Cardiac septum (tissue), 1 donor: ENCODE data around the gene NMT1. TPM values are rescaled to one million over a fixed set of nuclear protein-coding genes. Genes with fewer than 3 reads are reported as not detected.
"Not testable (repeated sequence)": the region's sequence is repeated elsewhere in the genome, so short reads cannot be mapped to it uniquely, and the experiment has no call there.

Experiments
- DNase-seq: peaks from one replicate; pipeline ENCODE4 v3.0.0-alpha.2; 2020; ENCODE audit warnings: low spot score
- intact Hi-C: fragments of 100-400 bp; cut with DNase I; formaldehyde crosslinking; loops from one replicate; pipeline ENCODE4 v1.14.0; 2022
- total RNA-seq: library from RNA; stranded (reverse); fragmentation: NEBNext Ultra II Directional; extraction: Animal tissue kit (Norgen Biotek cat#: 25700); gene quantifications from one replicate; pipeline ENCODE4 v1.2.1, GENCODE V29; 2021
- donor health status: DM: no; HTN: no; CAD: no.

Gene NMT1
- total RNA-seq, 1 donor from 2014 or later = 74.8 TPM

DNA sequence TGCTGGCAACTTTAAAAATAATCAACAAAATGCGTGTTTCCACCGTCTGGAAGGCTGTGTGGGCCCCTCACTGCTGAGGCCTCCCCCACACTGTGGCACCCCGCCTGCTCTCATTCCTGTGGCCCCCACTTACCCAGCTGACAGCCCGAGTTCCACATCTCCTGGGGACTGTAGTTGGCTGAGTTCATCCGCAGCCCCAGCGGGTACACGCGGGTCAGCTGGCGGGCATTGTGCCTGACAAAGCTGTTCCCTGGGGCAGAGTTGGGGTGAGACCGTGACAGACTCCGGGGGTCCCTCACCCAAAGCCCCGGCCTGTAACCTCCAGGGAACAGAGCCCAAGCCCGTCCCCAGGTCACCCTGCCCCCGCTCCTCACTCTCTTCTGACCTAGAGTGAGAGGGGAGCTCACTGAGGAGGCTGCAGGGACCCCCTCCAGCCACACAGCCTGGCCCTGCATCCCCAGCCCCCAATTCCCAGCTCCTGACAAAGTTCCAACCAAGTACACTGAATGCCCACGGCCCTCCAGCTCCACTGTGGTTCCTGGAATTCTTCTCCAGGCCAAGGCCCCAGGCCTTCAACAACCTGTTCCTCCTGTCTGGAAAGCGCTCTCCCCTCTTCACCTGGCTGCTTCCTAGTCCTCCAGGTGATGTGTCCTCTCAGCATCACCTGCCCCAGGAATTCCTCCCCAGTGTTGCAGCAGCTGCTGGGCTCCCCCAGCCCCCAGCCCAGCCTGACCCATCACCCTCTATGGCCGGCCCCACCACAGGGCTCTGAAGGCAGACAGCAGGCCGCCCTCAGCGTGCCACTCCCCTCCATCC, 53.2 kb downstream of the NMT1 start:
- no peak for DNase-seq

DNA sequence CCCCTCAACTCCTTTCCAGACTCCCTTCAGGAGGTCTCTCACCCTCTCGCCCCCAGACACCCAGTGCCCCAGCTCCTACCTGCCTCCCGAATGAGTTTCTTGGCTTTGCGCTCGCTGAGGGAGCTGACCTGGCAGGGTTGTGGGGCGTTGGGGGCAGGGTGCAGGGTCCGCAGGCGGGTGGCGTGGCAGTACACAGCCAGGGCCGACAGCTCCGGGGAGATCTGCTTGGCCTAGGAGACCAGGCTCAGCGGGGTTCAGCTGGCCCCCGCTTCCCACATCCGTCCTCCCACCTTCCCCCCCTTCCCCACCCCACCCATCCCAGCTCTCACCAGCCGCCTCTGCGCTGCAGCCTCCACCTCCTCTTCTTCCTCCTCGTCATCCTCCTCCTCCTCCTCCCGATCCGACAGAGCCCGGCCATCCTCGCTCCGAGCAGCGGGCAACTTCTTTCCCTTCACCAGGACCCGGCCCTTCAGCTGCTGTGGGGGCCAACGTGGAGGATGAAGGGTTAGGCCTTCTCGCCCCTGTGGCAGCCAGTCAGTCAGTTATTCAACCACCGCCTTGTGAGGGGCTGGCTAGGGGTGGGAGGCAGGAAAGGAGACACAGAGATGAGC, 54.0 kb downstream of the NMT1 start:
- intact Hi-C loops = no loop called here
- no peak for DNase-seq

More for the DNA sequence above, 53.2 kb downstream of the NMT1 start:
- intact Hi-C loops = no loop called here

DNA sequence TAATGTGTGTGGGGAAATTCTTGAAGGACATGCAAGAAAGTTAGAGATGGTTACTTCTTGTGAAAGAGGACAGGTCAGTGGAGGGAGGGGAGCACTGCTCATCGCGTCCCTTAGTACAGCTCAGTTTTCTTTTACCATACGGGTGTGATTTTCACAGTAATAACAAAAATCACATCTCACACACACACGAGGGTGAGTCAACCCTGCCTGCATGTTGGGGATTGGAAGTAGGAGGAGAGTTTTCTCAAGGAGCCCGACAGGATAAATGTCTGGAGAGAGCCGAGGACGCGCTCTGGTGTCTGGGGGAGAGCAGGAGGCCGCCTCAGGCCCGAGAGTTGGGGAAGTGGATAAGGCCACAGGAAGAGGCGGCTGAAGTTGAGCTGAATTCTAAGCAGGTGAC, 54.8 kb downstream of the NMT1 start:
- intact Hi-C loops = no loop called here
- DNase-seq = no peak

DNA sequence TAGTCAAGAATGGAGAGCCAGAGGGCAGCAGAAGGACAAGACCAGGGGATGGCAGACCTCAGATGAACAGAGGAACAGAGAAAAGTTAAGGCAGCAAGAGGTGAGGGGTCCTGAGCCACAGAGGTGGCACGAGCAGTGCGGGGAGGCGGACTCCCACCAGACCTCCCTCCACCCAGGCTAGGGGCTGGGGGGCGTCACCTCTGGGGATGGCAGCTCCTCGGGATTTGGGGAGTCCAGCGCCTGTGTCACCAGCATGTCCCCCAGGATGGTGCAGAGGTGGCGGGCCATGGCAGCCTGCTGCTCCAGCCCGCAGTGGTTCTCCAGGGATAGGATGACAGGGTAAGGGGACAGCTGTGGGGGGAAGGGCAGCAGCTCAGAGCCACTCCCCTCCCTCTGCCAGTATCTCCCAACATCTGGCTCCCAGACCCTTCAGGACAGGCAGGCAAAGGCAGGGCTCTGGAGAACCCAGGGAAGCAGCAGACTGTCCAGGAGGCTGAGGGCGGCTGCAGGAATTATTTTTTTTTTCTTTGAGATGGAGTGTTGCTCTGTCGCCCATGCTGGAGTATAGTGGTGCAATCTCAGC, 55.4 kb downstream of the NMT1 start:
- DNase-seq = no peak
- intact Hi-C loops = no loop called here

DNA sequence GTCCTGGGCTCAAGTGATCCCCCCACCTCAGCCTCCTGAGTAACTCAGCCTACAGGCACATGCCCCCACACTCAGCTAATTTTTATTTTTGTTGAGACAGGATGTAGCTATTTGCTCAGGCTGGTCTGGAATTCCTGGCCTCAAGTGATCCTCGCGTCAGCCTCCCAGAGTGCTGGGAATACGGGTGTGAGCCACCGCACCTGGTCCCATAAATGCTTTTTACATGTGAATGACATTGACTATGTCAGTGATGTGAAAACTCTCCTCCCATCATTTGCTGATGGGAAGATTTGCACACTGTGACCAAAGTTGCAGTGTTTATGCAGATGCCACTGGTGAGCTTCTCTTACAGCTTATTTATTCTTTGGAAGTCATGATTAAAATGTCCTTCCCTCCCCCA, 56.2 kb downstream of the NMT1 start:
- DNase-seq = no peak
- intact Hi-C loops = no loop called here

DNA sequence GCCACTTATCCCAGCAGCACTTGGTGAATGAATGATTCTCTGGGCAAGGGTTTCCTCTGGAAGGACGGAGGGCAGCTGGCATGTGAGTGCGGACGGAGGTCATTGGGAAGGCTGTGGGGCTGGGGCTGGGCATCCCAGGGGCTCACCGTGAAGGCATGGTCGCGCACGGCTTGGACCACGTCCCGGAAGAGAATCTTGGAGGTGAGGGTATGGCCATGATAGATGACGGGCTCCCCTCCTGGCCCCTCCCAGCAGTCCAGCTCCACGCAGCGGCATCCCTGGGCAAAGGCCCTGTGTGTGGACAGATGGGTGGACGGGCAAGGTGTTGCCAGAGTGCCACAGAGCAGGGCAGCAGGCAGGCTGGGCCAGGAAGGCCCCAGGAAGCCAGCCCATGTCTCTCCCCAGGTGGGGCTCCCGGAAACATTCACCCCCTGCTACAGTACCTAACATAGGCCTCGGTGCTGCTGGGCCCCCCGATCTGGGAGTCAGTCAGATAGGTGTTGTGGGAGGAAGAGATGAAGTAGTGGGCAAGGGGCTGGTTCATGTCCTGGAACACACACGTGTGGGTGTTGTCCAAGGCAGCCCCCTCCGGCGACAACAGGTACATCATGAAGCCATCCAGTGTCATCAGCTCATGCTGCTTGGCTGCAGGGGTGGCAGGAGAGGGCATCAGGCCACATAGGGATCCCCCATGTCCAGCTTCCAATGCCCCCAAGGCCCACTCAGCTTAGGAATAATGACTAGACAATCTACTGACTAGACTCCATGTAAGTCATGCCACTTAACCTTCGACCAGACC, 56.9 kb downstream of the NMT1 start:
- intact Hi-C loops = no loop called here
- no peak for DNase-seq

DNA sequence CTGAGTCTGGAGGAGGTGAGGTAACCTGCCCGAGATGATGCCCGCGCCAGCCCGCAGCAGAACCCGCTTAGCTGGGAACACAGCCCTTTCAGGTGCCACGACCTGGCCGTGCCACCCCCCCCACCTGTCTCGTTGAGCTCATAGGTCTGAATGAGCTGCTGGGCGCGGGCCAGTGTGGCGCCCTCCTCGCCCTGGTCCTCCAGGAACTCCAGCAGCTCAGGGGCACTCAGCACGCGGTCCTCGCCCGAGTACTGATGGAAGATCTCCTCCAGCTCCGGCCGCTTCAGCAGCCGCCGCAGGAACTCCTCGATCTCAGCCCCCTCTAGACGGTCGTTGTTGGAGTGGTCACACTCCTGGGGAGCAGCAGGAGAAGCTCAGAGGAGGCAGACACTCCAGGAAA, 57.6 kb downstream of the NMT1 start:
- intact Hi-C loops = no loop called here
- DNase-seq = no peak

DNA sequence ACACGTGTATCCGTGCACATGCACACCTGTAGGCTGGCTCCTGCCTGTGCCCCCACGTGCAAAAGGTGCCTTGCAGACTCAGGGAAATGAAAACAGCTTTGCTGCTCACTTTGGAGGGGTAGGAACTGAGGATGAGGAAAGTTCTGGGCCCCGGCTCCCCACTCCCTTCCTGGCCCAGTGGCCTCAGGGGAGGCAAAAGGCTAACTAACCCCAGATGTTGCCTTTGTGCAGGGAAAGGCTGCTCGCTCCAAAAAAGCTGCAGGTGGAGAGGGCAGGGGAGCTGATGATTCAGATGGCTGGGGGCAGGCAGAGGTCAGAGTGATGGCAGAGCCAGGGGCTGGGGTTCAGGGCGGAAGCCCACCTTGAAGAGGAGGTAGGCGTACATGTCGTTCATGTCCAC, 58.8 kb downstream of the NMT1 start:
- no peak for DNase-seq
- intact Hi-C loops = no loop called here

DNA sequence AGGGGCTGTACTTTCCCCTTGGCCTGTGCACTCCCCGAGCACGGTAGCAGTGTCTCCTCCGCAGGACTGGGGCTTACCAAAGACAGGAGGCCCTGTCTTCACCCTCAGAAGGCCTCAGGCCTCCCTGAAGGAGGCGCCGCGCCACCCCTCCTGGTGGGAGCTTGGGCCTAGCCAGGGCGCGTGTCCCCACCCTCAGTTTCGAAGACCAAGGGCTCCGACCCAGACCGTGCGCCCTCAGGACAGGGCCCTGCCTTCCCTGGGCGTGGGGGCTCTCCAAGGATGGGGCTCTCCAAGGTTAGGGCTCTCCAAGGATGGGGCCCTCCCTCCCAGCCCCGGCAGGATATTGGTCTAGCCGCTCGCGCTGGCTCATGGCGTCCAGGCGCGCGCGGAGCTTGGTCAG, 59.4 kb downstream of the NMT1 start:
- DNase-seq = no peak
- intact Hi-C loops = no loop called here

DNA sequence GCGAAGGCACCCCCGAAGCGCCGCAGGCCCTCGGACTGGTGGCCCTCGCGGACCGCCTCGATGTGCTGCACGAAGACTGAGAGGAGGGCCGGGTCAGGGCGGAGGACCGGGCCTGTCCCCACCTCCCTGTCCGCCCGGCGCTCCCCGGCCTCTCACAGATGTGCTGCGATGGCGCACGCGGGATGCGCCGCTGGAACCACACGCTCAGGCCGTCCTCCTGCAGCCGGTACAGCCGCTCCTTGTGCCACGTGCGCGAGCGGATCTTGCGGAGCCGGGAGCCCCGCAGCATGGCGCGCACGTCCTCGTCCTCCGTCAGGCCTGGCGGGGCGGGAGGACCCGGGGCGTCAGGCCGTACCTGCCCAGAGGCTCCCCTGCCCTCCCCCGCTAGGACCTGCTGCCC, 59.9 kb downstream of the NMT1 start:
- intact Hi-C loops = no loop called here
- DNase-seq = no peak

DNA sequence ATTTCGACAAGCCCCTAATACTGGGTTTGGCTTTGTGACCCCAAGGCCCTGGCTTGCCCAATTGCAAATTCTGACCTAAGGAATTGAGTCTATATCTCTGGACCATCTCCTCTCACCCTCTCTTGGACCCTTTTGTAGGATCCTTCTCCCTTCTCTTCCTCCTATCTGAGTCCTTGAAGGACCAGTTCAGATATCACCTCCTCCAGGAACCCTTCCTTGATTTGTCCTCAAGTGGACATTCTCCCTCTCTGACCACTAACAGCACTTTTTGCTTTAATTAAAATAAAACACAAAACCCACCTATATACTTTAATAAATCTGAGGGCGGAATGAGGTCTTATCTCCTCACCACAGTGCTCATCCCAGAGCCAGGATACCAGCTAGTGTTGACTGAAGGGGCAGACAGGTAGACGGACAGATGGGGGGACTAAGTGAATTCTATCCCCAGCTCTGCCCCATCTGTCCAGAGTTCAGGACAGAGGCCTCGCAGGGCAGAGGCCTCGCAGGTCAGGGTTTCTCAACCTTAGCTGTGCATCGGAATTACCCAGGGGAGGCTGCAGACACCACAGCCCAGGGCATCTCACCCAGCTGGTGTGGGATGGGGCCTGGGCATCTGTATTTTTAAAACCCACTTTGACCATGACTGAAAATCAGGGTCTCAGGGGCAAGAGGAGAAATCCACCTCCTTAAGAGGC, 62.1 kb downstream of the NMT1 start:
- no peak for DNase-seq
- intact Hi-C loops = no loop called here

DNA sequence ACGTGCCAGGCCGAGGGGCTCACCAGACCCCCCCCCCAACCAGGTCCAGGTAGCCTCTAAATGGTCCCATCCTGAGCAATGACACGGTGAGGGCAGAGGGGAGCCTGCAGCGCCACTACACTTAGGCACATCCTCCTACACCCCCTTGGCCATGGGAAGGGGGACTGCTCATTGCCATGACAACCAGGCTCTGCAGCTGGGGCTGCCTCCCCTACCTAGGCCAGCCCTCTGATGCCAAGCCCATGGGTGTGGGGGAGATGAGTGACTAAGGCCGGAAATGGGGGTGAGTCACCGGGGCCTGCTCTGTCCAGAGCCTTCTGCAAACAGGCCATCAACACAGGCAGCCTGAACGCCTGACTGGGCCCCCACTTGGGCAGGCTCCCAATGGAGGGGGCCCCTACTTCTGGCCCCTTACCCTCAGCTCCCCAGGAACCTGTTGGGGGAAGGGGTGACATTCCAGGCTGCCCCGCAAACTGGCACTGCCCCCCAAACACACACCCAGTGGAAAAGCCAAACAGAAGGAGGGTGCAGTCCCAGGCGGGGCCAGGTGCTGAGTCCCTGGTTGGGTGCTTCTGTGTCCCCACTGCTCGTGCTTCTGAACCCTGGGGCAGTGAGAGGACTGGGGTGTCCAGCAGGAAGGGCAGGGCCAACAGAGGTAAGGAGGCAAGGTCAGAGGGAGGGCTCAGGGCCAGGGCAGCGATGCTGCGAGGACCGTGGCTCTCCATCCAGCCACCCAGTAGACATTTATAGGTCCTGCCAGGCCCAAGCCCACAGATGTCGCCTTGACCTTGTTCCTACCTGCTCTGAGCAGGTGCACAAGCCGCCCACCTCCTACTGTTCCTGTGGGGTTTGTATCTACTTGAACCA, 63.0 kb downstream of the NMT1 start:
- no peak for DNase-seq

DNA sequence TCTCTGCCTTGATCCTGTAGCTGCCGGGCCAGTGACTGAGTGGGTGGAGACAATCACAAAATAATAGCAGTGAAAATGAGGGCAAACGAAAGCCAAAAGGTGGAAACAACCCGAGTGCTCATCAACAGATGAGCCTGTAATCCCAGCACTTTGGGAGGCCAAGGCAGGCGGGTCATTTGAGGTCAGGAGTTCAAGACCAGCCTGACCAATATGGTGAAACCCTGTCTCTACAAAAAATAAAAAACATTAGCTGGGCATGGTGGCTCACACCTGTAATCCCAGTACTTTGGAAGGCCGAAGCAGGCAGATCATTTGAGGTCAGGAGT, 63.6 kb downstream of the NMT1 start:
- DNase-seq, intact Hi-C loops: not testable (repeated sequence)

More for the DNA sequence above, 63.0 kb downstream of the NMT1 start:
- intact Hi-C loops = no loop called here

DNA sequence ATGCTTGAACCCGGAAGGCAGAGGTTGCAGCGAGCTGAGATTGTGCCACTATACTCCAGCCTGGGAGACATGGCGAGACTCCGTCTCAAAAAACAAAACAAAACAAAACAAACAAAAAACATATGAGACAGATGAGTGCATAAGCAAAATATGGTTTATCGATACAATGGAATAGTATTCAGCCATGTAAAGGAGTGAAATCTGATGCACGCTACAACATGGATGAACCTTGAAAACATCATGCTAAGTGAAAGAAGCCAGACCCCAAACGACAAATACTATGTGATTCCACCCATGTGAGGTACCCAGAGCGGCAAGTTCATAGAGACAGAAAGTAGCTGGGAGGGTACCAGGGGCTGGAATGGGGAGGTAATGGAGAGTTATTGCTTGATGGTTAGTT, 64.4 kb downstream of the NMT1 start:
- intact Hi-C loops = no loop called here
- DNase-seq = no peak

DNA sequence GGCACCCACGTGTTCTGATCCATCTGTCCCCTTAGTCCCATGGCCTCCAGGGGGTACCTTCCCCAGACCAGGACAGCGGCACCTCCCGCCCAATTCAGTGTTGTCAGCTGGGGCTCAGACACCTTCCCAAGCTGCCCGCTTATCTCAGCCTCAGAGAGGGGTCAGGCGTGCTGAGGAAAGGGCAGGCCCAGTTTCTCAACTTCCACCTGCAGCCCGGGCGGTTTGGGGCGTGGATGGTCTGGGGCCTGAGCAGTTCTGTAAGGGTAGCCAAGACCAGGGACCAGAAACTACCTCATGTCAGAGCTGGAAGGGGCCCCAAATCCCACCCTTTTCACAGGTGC, 66.1 kb downstream of the NMT1 start:
- DNase-seq = no peak

DNA sequence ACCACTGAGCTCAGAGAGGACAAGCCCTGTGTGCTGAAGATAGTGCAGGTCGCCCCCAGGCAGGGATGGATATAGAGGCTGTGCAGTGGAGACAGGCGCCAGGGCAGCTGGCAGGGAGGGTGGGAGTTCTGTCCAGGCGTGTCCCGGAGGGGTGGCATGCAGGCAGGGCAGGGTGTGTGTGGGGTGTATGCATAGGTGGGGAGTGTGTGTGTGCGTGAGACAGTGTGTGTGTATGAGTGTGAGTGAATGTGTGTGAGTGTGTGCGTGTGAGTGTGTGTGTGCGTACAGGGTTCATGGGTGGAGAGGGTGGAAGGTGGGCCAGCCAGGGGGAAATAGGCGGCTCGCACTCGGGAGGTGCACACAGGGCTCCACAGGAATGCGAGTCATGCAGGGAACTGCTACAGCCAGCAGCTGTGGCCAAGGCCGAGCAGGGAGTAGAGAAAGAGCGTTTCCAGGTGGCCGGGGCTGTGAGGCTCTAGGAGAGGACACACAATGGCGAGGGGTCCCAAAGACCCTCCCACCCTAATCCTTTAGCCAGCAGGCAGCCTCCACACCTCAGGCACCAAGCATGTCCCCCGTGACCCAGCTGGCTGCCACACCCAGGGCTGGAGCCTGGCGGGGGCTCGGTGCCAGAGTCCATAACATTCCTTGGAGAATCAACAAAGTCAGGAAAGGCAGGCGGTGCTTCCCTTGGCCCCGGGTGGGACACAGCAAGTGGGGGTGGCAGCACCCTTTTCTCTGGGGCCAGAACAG, 66.6 kb downstream of the NMT1 start:
- intact Hi-C loops = loop anchor here (2.0 kb wide), 1 partner anchor 17 kb away; no protein-coding TSS in a partner anchor
- no peak for DNase-seq

More for the DNA sequence above, 66.1 kb downstream of the NMT1 start:
- intact Hi-C loops = no loop called here

DNA sequence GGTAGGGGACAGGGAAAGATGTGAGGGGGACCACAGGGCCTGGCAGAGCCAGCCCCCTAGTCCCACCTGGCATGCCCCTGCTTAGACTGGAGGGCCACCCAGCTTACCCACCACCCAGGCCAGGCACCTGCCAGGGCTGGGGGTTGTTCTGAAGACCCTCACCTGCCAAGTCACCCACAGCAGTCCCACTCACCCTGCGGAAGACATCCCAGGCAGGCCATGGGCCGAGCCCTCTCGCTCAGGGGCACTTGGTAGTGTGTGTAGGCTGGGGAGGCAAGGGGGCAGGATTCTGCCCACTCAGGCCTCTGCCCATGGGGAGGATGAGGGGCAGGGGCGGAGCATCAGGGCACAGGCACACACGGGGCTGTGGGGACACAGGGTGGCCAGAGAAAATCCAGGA, 67.2 kb downstream of the NMT1 start:
- no peak for DNase-seq
- intact Hi-C loops = loop anchor here (2.0 kb wide), 1 partner anchor 18 kb away; no protein-coding TSS in a partner anchor

DNA sequence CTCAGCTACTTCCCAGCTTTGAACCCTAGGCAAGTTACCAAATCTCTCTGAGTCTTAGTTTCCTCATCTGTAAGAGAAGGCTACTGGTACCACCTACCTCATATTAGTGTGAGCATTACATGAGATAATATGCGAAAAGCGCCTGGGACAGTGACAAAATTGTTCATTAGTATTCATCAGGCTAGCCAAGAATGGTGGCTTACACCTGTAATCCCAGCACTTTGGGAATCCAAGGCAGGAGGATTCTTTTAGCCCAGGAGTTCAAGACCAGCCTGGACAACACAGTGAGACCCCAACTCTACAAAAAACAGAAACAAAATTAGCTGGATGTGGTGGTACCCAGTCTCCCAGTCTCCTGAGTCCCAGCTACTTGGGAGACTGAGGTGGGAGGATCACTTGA, 67.9 kb downstream of the NMT1 start:
- no peak for DNase-seq
- intact Hi-C loops = loop anchor here (2.0 kb wide), 1 partner anchor 18 kb away; no protein-coding TSS in a partner anchor
